PC-3 (cell line): ENCODE data around the gene LPAR4.

Source experiments
- CTCF ChIP-seq: fragments of 300-600 bp; sonication (generic); conservative IDR thresholded peaks from 2 replicates; pipeline ENCODE4 v1.5.1; 2017; ENCODE audit warnings: antibody characterized with exemption, low read depth, mild to moderate bottlenecking, low read length
- EZH2phosphoT487 ChIP-seq: fragments of 300-600 bp; sonication (generic); IDR thresholded peaks from 2 replicates; pipeline ENCODE4 v1.6.1; 2018; ENCODE audit warnings: mild to moderate bottlenecking, antibody characterized with exemption, low read length, borderline replicate concordance

- TF ChIP-seq CTCF: no peak
- TF ChIP-seq EZH2phosphoT487: no peak
Observed at GRCh38 chrX:78753571-78753970, 6.1 kb downstream of the LPAR4 start.
